Activated CD8-positive, alpha-beta memory T cell treated with anti-CD3 and anti-CD28 coated beads, Interleukin-2, amount 50 U/mL, for 48 hours (primary cell): ENCODE results near the gene GMPR2.

Experiments
- DNase-seq: peaks from one replicate; pipeline ENCODE4 v3.0.0-alpha.2; 2020

The GMPR2 gene

GRCh38 chr14:24254630-24255392, 22.1 kb downstream of the GMPR2 start:
- DNase-seq, result no peak

GRCh38 chr14:24255438-24255837, 22.7 kb downstream of the GMPR2 start:
- no peak for DNase-seq

- no peak for DNase-seq
Observed at GRCh38 chr14:24255931-24256711, 23.4 kb downstream of the GMPR2 start.

- no peak for DNase-seq
Observed at GRCh38 chr14:24256960-24257359, 24.2 kb downstream of the GMPR2 start.

- no peak for DNase-seq
Observed at GRCh38 chr14:24258119-24258518, 25.4 kb downstream of the GMPR2 start.

- DNase-seq, result no peak
Observed at GRCh38 chr14:24258548-24259265, 26.0 kb downstream of the GMPR2 start.

- DNase-seq, result no peak
Observed at GRCh38 chr14:24259282-24260025, 26.7 kb downstream of the GMPR2 start.

GRCh38 chr14:24260026-24260779, 27.5 kb downstream of the GMPR2 start:
- no peak for DNase-seq

- no peak for DNase-seq
Observed at GRCh38 chr14:24260780-24261157, 28.0 kb downstream of the GMPR2 start.

- DNase-seq, result no peak
Observed at GRCh38 chr14:24261256-24261968, 28.7 kb downstream of the GMPR2 start.

- no peak for DNase-seq
Observed at GRCh38 chr14:24261969-24262327, 29.2 kb downstream of the GMPR2 start.

- no peak for DNase-seq
Observed at GRCh38 chr14:24262821-24263733, 30.3 kb downstream of the GMPR2 start, which contains the start of gene TGM1. Gene TGM1 (minus strand): TSS chr14:24263177. CDS start chr14:24262352, 825 bp downstream.

- DNase-seq, result no peak
Observed at GRCh38 chr14:24263848-24264247, 31.1 kb downstream of the GMPR2 start.

- no peak for DNase-seq
Observed at GRCh38 chr14:24264298-24264697, 31.6 kb downstream of the GMPR2 start.

- DNase-seq, result no peak
Observed at GRCh38 chr14:24266344-24267244, 33.9 kb downstream of the GMPR2 start.

GRCh38 chr14:24267516-24267915, 34.8 kb downstream of the GMPR2 start:
- no peak for DNase-seq

- no peak for DNase-seq
Observed at GRCh38 chr14:24268225-24268624, 35.5 kb downstream of the GMPR2 start.

- no peak for DNase-seq
Observed at GRCh38 chr14:24269368-24269767, 36.6 kb downstream of the GMPR2 start.

GRCh38 chr14:24269910-24270536, 37.3 kb downstream of the GMPR2 start:
- DNase-seq, result no peak
